ENCODE measurements around the gene RIMS3. TPM values are rescaled to one million over a fixed set of nuclear protein-coding genes. Genes with fewer than 3 reads are reported as not detected.

The RIMS3 gene
- total RNA-seq, 3 donors from 2014 or later = 0.64 to 4.4 (median 2.6) TPM

DNA sequence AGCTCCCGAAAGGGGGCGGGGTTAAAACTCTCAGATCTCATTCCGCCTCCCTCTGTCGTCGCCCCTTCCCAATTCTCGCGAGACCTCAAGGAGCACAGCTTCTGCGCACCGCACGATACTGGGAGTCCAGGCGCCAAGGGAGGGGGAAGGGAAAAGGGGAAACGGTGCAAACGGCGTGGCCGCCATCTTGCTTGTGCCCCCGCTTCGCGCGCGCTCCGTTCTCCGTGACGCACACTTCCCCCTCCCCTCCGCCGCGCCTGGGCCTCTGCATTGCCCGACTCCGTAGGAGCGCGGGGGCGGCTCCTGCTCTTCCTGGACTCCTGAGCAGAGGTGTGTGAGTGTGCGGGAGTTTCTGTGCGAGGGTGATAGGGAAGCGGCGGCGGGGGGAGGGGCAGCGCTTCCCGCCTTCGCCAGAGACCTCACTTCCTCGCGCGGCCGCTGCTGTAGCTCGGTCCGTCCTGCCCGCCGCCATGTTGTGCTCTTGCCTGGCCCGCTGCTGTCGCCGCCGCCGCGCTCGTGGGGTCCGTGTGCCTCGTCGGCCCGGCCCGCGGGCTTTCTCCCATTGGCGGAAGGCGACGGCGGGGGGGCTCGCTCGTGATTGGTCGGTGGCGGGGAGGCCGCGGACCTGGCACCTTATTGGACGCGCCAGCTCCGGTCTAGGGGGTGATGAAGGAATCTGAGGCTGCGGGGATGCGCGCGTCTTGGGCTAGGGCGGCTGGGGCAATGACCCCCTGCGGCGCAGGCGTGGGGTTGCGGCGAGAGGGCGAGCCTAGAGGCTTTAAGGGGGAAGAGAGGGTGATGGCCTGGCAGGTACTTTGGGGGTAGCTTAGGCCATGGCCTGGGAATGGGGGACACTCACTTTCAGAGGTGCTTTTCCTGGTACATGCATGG is 26.3 kb upstream of the RIMS3 start, which contains the start of gene NFYC:
NFYC (plus strand) TSS at position 167 of the 891 bp plus-strand sequence. CDS start 47,140 bp downstream, outside the sequence.
- peak; percentile 96 to 97 for DNase-seq (ENCODE audit: low spot score in 2 of 2)
- Histone ChIP-seq H3K36me3 (no peaks in the 10 kb centered on the region), H3K9me3 (no peaks in the 10 kb centered on the region), H3K27ac (peak within 1 kb of the TSS; percentile 98 to 100), H3K27me3 (no peaks in the 10 kb centered on the region), H3K4me3 (peak within 1 kb of the TSS; percentile 65 to 96 (median 86)), H3K4me1 (peaks cover 0 to 8% of the 10 kb centered on the region in 2 donors)
- intact Hi-C loops (cut with DNase I; ENCODE audit: low total_unique reads) = no loop called here
- TF ChIP-seq, protein P1, sequence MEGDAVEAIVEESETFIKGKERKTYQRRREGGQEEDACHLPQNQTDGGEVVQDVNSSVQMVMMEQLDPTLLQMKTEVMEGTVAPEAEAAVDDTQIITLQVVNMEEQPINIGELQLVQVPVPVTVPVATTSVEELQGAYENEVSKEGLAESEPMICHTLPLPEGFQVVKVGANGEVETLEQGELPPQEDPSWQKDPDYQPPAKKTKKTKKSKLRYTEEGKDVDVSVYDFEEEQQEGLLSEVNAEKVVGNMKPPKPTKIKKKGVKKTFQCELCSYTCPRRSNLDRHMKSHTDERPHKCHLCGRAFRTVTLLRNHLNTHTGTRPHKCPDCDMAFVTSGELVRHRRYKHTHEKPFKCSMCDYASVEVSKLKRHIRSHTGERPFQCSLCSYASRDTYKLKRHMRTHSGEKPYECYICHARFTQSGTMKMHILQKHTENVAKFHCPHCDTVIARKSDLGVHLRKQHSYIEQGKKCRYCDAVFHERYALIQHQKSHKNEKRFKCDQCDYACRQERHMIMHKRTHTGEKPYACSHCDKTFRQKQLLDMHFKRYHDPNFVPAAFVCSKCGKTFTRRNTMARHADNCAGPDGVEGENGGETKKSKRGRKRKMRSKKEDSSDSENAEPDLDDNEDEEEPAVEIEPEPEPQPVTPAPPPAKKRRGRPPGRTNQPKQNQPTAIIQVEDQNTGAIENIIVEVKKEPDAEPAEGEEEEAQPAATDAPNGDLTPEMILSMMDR (IDR thresholded peaks at IDR 0.05) = peak in 1 of 3 donors; percentile 26
- TF ChIP-seq POLR2AphosphoS5 (IDR thresholded peaks at IDR 0.05) (peak; percentile 95 to 99 (median 98)), POLR2A (IDR thresholded peaks at IDR 0.05) (peak; percentile 76)

DNA sequence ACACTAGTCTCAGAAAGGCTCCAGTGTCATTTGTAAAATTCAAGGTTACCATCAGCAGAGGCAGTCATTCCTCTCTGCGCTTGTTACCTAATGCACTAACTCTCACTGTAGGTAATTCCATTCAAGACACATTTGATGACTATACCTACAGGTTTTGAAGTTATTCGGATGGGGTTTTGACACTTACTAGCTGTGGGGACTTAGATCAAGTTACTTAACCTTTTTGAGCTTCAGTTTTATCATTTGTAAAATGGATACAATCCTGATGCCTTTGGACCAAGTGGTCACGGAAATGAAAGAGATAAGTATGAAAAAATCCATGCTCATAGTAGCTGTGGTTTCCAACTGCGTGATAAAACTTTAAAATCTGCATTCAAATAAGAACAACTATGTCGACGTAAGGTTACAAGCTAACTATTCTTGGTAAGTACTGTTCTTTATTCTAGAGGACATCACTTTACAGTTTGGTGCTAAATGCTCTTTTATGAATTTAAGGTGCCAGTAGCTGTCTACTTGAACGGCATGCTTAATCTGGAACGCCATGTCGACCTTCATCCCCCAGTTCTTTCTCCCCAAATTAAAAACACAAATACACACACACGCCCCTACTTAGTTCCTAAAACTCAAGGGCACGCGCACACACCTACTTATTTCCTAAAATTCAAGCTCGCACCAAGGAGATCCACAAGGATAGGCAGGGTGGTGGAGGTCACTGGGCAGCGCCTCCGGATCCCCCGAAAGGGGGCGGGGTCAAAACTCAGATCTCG is 25.5 kb upstream of the RIMS3 start:
- intact Hi-C loops (cut with DNase I; ENCODE audit: low total_unique reads) = no loop called here
- TF ChIP-seq POLR2AphosphoS5 (IDR thresholded peaks at IDR 0.05) (no peak), POLR2A (IDR thresholded peaks at IDR 0.05) (no peak)
- TF ChIP-seq, protein P1 (IDR thresholded peaks at IDR 0.05) = no peak
- peaks cover 0 to 8% of the 10 kb centered on the region in 2 donors for H3K4me1 ChIP-seq

DNA sequence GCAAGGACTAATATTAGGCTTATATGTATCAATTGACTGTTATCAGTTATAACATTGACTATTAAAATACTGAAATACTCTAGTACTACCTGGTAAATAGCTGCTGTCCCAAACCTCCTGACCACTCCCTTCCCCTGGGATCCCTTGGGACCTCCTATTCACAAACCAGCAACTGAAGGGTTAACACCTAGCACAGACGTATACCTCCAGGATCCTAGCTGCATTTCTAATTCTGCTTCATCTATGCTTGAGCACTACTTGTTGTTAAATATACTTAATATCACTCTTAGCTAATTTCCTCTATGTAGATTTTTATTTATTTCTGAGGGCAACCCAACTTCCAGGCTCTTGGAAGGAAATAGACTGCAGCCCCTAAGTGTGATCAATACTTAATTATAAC is 24.3 kb upstream of the RIMS3 start:
- H3K4me3 ChIP-seq = no peak overlapping the region
- no peaks in the 10 kb centered on the region for H3K9me3 ChIP-seq
- DNase-seq (ENCODE audit: low spot score in 2 of 2) = no peak
- no peak overlapping the region for H3K27ac ChIP-seq
- no peaks in the 10 kb centered on the region for H3K36me3 ChIP-seq
- H3K27me3 ChIP-seq = no peaks in the 10 kb centered on the region
- intact Hi-C loops (cut with DNase I; ENCODE audit: low total_unique reads) = no loop called here
- H3K4me1 ChIP-seq = peaks cover 0 to 8% of the 10 kb centered on the region in 2 donors
- TF ChIP-seq POLR2A (IDR thresholded peaks at IDR 0.05) (no peak), POLR2AphosphoS5 (IDR thresholded peaks at IDR 0.05) (no peak)
- TF ChIP-seq, protein P1 (IDR thresholded peaks at IDR 0.05) = no peak

More for the DNA sequence above, 25.5 kb upstream of the RIMS3 start:
- Histone ChIP-seq H3K9me3 (no peaks in the 10 kb centered on the region), H3K4me3 (peak overlapping the region; percentile 65 to 96 (median 86)), H3K27ac (peak overlapping the region; percentile 98 to 100), H3K36me3 (no peaks in the 10 kb centered on the region), H3K27me3 (no peaks in the 10 kb centered on the region)
- no peak for DNase-seq (ENCODE audit: low spot score in 2 of 2)

DNA sequence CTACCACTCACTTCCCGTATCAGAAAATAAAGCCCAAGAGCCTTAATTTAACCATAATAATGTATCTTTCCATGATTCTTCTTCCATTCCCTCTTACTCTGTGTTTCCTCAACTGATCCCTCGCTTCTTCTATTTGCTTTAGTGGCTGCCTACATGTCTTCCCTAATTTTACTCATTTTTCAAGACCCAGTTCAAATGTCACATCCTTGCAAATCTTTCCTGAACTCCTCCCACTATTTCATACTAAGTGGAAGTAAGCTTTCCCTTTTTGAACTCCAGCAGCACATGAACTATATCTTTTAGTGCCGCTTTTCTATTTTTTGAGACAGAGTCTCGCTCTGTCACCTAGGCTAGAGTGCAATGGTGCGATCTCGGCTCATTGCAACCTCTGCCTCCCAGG is 22.2 kb upstream of the RIMS3 start:
- Histone ChIP-seq H3K36me3 (no peaks in the 10 kb centered on the region), H3K4me1 (peaks cover 0 to 3% of the 10 kb centered on the region in 2 donors), H3K9me3 (no peaks in the 10 kb centered on the region), H3K27ac (no peak overlapping the region), H3K27me3 (no peaks in the 10 kb centered on the region), H3K4me3 (no peak overlapping the region)
- no peak for DNase-seq (ENCODE audit: low spot score in 2 of 2)
- intact Hi-C loops (cut with DNase I; ENCODE audit: low total_unique reads) = no loop called here
- TF ChIP-seq, protein P1 (IDR thresholded peaks at IDR 0.05) = no peak
- no peak for TF ChIP-seq POLR2A (IDR thresholded peaks at IDR 0.05)
- no peak for TF ChIP-seq POLR2AphosphoS5 (IDR thresholded peaks at IDR 0.05)
